Dedifferentiated amniotic fluid mesenchymal stem cell (primary cell): ENCODE data around the gene EBLN2.

Experiments used
- DNase-seq: peaks from one replicate; pipeline ENCODE4 v3.0.0-alpha.2; 2016; ENCODE audit errors: extremely low spot score

Gene EBLN2

DNA sequence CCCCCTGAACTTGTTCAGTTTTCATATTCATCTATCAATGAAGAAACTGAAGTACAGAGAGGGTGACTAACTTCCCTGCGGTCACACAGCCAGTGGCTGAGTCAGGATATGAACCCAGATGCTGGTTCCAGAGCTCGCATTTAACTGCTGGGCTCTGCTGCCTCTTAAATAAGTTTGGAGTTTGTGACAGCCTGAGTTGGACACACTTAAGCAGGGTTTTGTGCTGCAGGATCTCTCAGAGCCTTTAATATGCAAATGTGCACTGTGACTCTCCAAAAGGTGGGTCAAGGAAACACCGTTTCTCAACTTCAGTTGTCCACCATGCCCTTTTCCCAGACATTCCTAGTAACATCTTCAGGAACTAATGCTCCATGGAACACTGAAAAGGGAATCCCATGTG is 45.8 kb downstream of the EBLN2 start:
- no peak for DNase-seq

DNA sequence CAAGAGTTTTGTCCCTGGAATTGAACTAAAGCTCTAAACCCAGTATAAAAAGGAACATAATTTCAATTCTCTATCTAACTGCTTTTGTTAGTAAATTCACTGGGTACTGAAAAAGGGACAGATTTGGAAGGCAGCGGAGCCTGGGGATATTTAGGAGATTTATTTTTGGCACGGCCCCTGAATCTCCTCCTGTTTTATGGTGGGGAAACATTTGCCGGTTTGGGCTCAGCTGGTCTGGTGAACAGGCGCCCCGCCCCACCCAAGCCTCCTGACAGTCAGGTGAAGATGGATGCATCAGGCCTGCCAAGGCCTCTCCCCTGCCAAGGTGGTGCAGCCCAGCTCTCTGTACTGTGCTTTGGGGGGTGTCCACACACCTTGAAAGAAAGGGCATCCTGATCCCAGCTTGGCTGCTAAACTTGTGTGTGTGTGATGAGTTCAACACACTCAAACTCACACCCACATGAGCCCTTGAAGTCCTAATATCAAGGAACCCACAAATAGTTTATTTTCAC is 46.3 kb downstream of the EBLN2 start:
- no peak for DNase-seq

DNA sequence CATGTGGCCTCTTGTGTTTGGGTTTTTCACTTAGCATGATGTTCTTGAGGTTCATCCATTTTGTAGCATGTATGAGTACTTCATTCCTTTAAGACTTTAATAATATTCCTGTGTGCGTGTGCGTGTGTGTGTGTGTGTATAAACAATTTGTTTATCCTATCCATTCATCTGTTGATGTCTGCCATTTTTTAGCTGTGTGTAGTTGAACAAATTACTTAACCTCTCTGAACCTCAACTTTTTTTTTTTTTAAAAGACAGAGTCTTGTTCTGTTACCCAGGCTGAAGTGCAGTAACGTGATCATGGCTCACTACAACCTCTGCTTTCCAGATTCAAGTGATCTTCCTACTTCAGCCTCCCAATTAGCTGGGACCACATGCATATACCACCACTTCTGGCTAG is 47.3 kb downstream of the EBLN2 start:
- no peak for DNase-seq

- no peak for DNase-seq
Measured at GRCh38 chr3:73110530-73110929, 49.1 kb downstream of the EBLN2 start.
